DOHH2 (cell line): Measurements from ENCODE around the gene ZBTB48.

Experiments used
- CTCF ChIP-seq: fragments of 200-600 bp; sonication (generic); IDR thresholded peaks from one replicate; pipeline ENCODE4 v1.5.1; 2014; ENCODE audit warnings: antibody characterized with exemption, mild to moderate bottlenecking, low read depth, low read length; ENCODE audit not compliant: poor library complexity, severe bottlenecking
- EZH2phosphoT487 ChIP-seq: fragments of 200-600 bp; sonication (generic); IDR thresholded peaks from 2 replicates; pipeline ENCODE4 v1.6.1; 2017; ENCODE audit warnings: borderline replicate concordance, mild to moderate bottlenecking, antibody characterized with exemption, low read length, moderate library complexity, mixed read lengths

GRCh38 chr1:6594977-6595740, 15.4 kb downstream of the ZBTB48 start:
- TF ChIP-seq EZH2phosphoT487 (no peak), CTCF (no peak)
